Lower leg skin (tissue), 3 donors: ENCODE data around the gene KIF27.

Experiments
- CTCF ChIP-seq, 3 donors: fragments of 450-650 bp; IDR thresholded peaks; one replicate each; pipeline ENCODE4 v1.5.1; 2016; ENCODE audit warnings: antibody characterized with exemption in 3 of 3, mild to moderate bottlenecking in 3 of 3, moderate library complexity in 2 of 3
- POLR2A ChIP-seq, 2 donors: fragments of 450-650 bp; IDR thresholded peaks; one replicate each; pipeline ENCODE4 v1.6.1; 2016 to 2017; ENCODE audit warnings: antibody characterized with exemption in 2 of 2, mild to moderate bottlenecking in 1 of 2, moderate library complexity in 1 of 2

DNA sequence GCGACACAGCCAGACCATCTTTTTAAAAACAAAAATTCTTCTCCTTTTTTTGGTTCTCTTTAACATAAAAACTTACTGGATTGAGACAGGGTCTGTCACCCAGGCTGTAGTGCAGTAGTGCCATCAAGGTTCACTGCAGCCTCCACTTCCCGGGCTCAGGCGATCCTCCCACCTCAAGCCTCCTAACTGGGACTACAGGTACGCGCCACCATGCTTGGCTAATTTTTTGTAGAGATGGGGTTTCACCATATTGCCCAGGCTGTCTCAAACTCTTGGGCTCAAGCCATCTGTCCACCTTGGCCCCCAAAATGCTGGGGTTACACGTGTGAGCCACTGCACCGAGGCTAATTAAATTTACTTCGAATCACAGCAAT, 45.0 kb upstream of the KIF27 start:
- TF ChIP-seq POLR2A (IDR thresholded peaks at IDR 0.05) (no peak), CTCF (IDR thresholded peaks at IDR 0.05) (no peak)
